HepG2 (cell line): Measurements from ENCODE around the gene PTEN.

Experiments
- MYNN ChIP-seq: sonication (generic); formaldehyde crosslinking; IDR thresholded peaks from 2 replicates; pipeline ENCODE4 v1.4.0; 2020; ENCODE audit warnings: mild to moderate bottlenecking, low read depth, missing genetic modification reagents
- ZNF354B ChIP-seq: sonication (generic); formaldehyde crosslinking; IDR thresholded peaks from 2 replicates; pipeline ENCODE4 v1.8.0; 2022; ENCODE audit warnings: mild to moderate bottlenecking, missing genetic modification reagents
- TF ChIP-seq, protein P1 (sequence below): IDR thresholded peaks from 2 replicates; pipeline ENCODE4 v1.6.1; 2012; ENCODE audit warnings: low read depth, low read length, improper control_type of control experiment

DNA sequence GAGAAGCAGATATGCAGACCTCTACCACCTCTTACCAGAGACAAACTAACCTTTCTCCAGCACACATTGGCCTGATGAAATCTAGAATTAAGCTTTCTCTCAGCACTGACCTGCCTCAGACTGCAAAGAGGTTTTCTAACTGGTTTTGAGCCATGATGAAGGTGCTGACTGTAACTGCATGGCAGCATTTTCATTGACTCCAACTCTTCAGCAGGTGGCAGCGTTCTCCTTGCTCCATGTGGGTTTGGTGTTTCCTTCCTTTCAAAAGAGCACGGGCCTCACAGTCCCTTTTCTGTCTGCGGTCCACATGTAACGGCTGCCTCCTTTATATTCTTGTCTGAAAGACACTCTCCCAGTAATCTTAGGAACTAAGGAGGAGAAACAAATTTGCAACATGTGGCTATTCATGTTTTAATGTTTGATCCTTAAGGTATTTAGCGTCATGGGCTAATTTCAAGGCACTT is 12.7 kb upstream of the PTEN start:
- TF ChIP-seq, protein P1, sequence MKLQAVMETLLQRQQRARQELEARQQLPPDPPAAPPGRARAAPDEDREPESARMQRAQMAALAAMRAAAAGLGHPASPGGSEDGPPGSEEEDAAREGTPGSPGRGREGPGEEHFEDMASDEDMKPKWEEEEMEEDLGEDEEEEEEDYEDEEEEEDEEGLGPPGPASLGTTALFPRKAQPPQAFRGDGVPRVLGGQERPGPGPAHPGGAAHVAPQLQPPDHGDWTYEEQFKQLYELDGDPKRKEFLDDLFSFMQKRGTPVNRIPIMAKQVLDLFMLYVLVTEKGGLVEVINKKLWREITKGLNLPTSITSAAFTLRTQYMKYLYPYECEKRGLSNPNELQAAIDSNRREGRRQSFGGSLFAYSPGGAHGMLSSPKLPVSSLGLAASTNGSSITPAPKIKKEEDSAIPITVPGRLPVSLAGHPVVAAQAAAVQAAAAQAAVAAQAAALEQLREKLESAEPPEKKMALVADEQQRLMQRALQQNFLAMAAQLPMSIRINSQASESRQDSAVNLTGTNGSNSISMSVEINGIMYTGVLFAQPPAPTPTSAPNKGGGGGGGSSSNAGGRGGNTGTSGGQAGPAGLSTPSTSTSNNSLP: no peak
- no peak for TF ChIP-seq MYNN (CRISPR knock-in tag)
- TF ChIP-seq ZNF354B: no peak
